HepG2 (cell line): ENCODE results near the gene HSCB. TPM values are rescaled to one million over a fixed set of nuclear protein-coding genes. Genes with fewer than 3 reads are reported as not detected.
A peak's percentile ranks its signal among the peaks of the same experiment; 100 is the strongest.

ENCODE experiments used
- ARNT ChIP-seq: fragments of 450-650 bp; IDR thresholded peaks from 2 replicates; pipeline ENCODE4 v1.6.1; 2017
- CREM ChIP-seq, 2 experiments: sonication (generic) in 1 of 2; formaldehyde crosslinking in 1 of 2; IDR thresholded peaks; 2 replicates each; pipeline versions ENCODE4 v1.4.0 to v1.6.1; 2016 to 2020; ENCODE audit warnings: antibody characterized with exemption in 1 of 2, mild to moderate bottlenecking in 1 of 2, missing genetic modification reagents in 1 of 2
- ELF4 ChIP-seq: sonication (generic); formaldehyde crosslinking; IDR thresholded peaks from 2 replicates; pipeline ENCODE4 v1.5.0; 2020; ENCODE audit warnings: missing genetic modification reagents, mild to moderate bottlenecking, moderate library complexity, borderline replicate concordance
- ETV5 ChIP-seq: IDR thresholded peaks from 2 replicates; pipeline ENCODE4 v1.6.1; 2018; ENCODE audit warnings: missing biosample characterization, missing genetic modification reagents, inconsistent platforms, borderline replicate concordance
- EZH2 ChIP-seq: conservative IDR thresholded peaks from 2 replicates; pipeline ENCODE4 v1.6.1; 2012; ENCODE audit warnings: mild to moderate bottlenecking, low read depth, low read length, moderate library complexity
- GABPA ChIP-seq, 2 experiments: IDR thresholded peaks; 2 replicates each; pipeline ENCODE4 v1.6.1; 2011 to 2016; ENCODE audit warnings: low read depth in 2 of 2, low read length in 1 of 2, missing biosample characterization in 1 of 2, missing genetic modification characterization in 1 of 2
- GFI1 ChIP-seq: sonication (generic); formaldehyde crosslinking; IDR thresholded peaks from 2 replicates; pipeline ENCODE4 v1.5.0; 2020; ENCODE audit warnings: missing genetic modification reagents, mild to moderate bottlenecking, borderline replicate concordance
- MATR3 ChIP-seq: sonication (generic); formaldehyde crosslinking; IDR thresholded peaks from 2 replicates; pipeline ENCODE4 v1.4.0; 2020; ENCODE audit warnings: missing genetic modification reagents
- MTF1 ChIP-seq: sonication (generic); formaldehyde crosslinking; IDR thresholded peaks from 2 replicates; pipeline ENCODE4 v1.5.0; 2020; ENCODE audit warnings: missing genetic modification reagents
- NONO ChIP-seq, 2 experiments: fragments of 450-650 bp in 1 of 2; sonication (generic) in 1 of 2; formaldehyde crosslinking in 1 of 2; IDR thresholded peaks in 1 of 2; conservative IDR thresholded peaks in 1 of 2; 2 replicates each; pipeline versions ENCODE4 v1.6.1 to v1.8.0; 2017 to 2022; ENCODE audit warnings: mild to moderate bottlenecking in 1 of 2, missing genetic modification reagents in 1 of 2, moderate library complexity in 1 of 2
- PRPF4 ChIP-seq: fragments of 200-400 bp; formaldehyde crosslinking; IDR thresholded peaks from 2 replicates; pipeline ENCODE4 v1.6.1; 2016; ENCODE audit warnings: low read length, low read depth; ENCODE audit not compliant: poor library complexity, severe bottlenecking
- RARG ChIP-seq: sonication (generic); formaldehyde crosslinking; IDR thresholded peaks from 2 replicates; pipeline ENCODE4 v1.4.0; 2020; ENCODE audit warnings: low read depth, mild to moderate bottlenecking, missing genetic modification reagents
- TOPORS ChIP-seq: sonication (generic); formaldehyde crosslinking; IDR thresholded peaks from 2 replicates; pipeline ENCODE4 v1.8.0; 2023; ENCODE audit warnings: mild to moderate bottlenecking, missing genetic modification reagents
- ZBTB1 ChIP-seq: sonication (generic); formaldehyde crosslinking; IDR thresholded peaks from 2 replicates; pipeline ENCODE4 v1.4.0; 2020; ENCODE audit warnings: missing genetic modification reagents, borderline replicate concordance
- ZMYM3 ChIP-seq: sonication (generic); formaldehyde crosslinking; IDR thresholded peaks from 2 replicates; pipeline ENCODE4 v1.5.1; 2020; ENCODE audit warnings: mild to moderate bottlenecking, missing genetic modification reagents
- ZNF296 ChIP-seq: sonication (generic); formaldehyde crosslinking; conservative IDR thresholded peaks from 2 replicates; pipeline ENCODE4 v1.5.0; 2020; ENCODE audit warnings: mild to moderate bottlenecking, missing genetic modification reagents
- ZNF615 ChIP-seq: sonication (generic); formaldehyde crosslinking; IDR thresholded peaks from 2 replicates; pipeline ENCODE4 v1.5.0; 2020; ENCODE audit warnings: mild to moderate bottlenecking, missing genetic modification reagents, borderline replicate concordance
- ZNF747 ChIP-seq: sonication (generic); formaldehyde crosslinking; IDR thresholded peaks from 2 replicates; pipeline ENCODE4 v1.8.1; 2023; ENCODE audit warnings: missing genetic modification reagents, mild to moderate bottlenecking, borderline replicate concordance
- ZNF766 ChIP-seq: sonication (generic); formaldehyde crosslinking; IDR thresholded peaks from 2 replicates; pipeline ENCODE4 v1.5.0; 2020; ENCODE audit warnings: missing genetic modification reagents, borderline replicate concordance
- ZNF777 ChIP-seq: sonication (generic); formaldehyde crosslinking; IDR thresholded peaks from 2 replicates; pipeline ENCODE4 v1.4.0; 2020; ENCODE audit warnings: missing genetic modification reagents
- ZSCAN29 ChIP-seq: sonication (generic); formaldehyde crosslinking; conservative IDR thresholded peaks from 2 replicates; pipeline ENCODE4 v1.4.0; 2020; ENCODE audit warnings: mild to moderate bottlenecking, missing genetic modification reagents
- polyA plus RNA-seq, 8 experiments: library from polyadenylated mRNA; depleted of rRNA in 3 of 8; stranded (reverse) in 7 of 8; unstranded in 1 of 8; fragments of >200 nt; fragmentation: Illumina TruSeq in 4 of 8; extraction: Trizol in 4 of 8; gene quantifications; 2 replicates each; pipeline versions ENCODE4 v1.2.1 to v1.2.3, GENCODE V29; 2011 to 2016; ENCODE audit warnings: low read depth in 4 of 8, missing spikeins in 1 of 8, mixed read lengths in 1 of 8; ENCODE audit not compliant: insufficient read depth in 1 of 8
- total RNA-seq, 5 experiments: library from RNA; depleted of rRNA; stranded (reverse); fragments of >200 nt; fragmentation: Illumina TruSeq; extraction: Trizol; gene quantifications; 2 replicates each; pipeline ENCODE4 v1.2.3, GENCODE V29; 2016; ENCODE audit warnings: low read depth in 1 of 5
- TF ChIP-seq, protein P1 (sequence below): sonication (generic); formaldehyde crosslinking; IDR thresholded peaks from 2 replicates; pipeline ENCODE4 v1.4.0; 2020; ENCODE audit warnings: missing genetic modification reagents
- TF ChIP-seq, protein P2 (sequence below): IDR thresholded peaks from 2 replicates; pipeline ENCODE4 v1.6.1; 2018; ENCODE audit warnings: missing genetic modification reagents, mild to moderate bottlenecking, missing compliant biosample characterization
- TF ChIP-seq, protein P3 (sequence below): sonication (generic); formaldehyde crosslinking; IDR thresholded peaks from 2 replicates; pipeline ENCODE4 v1.5.0; 2020; ENCODE audit warnings: missing genetic modification reagents

Gene HSCB
- total and polyA plus RNA-seq, 2 of the 13 experiments (the other 11 are each of a cell fraction or from before 2014, with no cell fraction given), result 15.4 to 20.9 TPM

DNA sequence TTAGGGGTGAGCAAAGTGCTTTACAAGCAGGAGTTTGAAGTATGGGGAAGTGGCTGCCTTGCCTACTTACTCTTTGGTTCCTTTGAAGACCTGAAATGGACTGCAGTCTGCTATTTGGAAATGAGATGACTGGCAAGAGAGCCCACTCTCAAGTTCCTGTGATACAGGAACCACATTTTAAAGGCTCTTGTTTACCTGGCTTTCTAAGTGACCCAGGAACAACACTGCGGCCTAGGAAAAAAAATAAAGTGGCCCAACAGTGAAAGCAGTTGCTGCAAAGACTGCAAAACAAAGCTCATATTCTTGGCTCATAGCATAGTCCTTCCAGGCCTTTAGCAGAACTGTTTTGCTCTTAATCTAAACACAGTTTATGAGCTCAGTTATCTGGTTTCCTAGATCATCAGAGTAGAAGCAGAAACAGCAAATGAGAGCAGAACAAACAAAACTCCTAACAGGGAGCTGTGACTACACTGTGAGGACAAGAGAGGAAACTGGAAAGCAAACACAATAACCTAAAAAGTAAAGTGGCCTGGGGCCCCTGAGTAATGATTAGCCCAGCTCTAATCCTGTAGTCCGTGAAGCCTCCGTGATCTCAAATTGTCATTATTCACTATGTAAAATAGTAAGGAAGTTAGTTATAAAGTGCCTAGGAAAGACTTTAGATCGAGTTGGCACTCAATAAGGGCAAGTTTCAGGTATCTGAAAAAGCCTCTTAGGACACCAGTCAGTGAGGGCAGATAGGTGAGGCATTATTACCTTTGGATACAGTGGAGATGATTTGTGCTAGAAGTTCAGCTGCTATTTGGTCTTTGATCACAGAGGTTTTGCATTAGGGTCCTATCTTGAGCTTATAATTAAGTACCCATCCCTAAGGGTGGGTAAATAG, 42.2 kb downstream of the HSCB start (continued):
- TF ChIP-seq NONO (IDR thresholded peaks at IDR 0.05) (no peak), NONO (CRISPR knock-in tag; conservative IDR thresholded peaks at IDR 0.05) (peak; percentile 56; the same call in 1 of the 2 replicates), ETV5 (no peak; the same call in 1 of the 2 replicates), MTF1 (CRISPR knock-in tag) (no peak), ZNF296 (CRISPR knock-in tag) (no peak), ZNF766 (CRISPR knock-in tag) (no peak; the same call in 1 of the 2 replicates), ZSCAN29 (CRISPR knock-in tag) (peak; percentile 92), PRPF4 (no peak), ZBTB1 (no peak), ZNF615 (no peak), ZMYM3 (CRISPR knock-in tag) (no peak; the same call in 1 of the 2 replicates), EZH2 (no peak), MATR3 (CRISPR knock-in tag) (no peak), TOPORS (CRISPR knock-in tag) (no peak), GABPA (IDR thresholded peaks at IDR 0.05; ENCODE audit: low read depth, low read length) (no peak), GABPA (CRISPR knock-in tag; IDR thresholded peaks at IDR 0.05; ENCODE audit: low read depth) (peak; percentile 33), GFI1 (CRISPR knock-in tag) (no peak), ARNT (no peak), RARG (CRISPR knock-in tag) (no peak), CREM (IDR thresholded peaks at IDR 0.05) (peak; percentile 86), CREM (CRISPR knock-in tag; IDR thresholded peaks at IDR 0.05) (no peak), ZNF747 (CRISPR knock-in tag) (0 out of 2 replicates have a peak, but pooled peaks have one; percentile 3), ELF4 (CRISPR knock-in tag) (peak; percentile 56; the same call in 1 of the 2 replicates), ZNF777 (CRISPR knock-in tag) (no peak)
- TF ChIP-seq, protein P1, sequence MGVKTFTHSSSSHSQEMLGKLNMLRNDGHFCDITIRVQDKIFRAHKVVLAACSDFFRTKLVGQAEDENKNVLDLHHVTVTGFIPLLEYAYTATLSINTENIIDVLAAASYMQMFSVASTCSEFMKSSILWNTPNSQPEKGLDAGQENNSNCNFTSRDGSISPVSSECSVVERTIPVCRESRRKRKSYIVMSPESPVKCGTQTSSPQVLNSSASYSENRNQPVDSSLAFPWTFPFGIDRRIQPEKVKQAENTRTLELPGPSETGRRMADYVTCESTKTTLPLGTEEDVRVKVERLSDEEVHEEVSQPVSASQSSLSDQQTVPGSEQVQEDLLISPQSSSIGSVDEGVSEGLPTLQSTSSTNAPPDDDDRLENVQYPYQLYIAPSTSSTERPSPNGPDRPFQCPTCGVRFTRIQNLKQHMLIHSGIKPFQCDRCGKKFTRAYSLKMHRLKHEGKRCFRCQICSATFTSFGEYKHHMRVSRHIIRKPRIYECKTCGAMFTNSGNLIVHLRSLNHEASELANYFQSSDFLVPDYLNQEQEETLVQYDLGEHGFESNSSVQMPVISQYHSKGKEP (CRISPR knock-in tag), result no peak
- TF ChIP-seq, protein P2, sequence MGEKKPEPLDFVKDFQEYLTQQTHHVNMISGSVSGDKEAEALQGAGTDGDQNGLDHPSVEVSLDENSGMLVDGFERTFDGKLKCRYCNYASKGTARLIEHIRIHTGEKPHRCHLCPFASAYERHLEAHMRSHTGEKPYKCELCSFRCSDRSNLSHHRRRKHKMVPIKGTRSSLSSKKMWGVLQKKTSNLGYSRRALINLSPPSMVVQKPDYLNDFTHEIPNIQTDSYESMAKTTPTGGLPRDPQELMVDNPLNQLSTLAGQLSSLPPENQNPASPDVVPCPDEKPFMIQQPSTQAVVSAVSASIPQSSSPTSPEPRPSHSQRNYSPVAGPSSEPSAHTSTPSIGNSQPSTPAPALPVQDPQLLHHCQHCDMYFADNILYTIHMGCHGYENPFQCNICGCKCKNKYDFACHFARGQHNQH (CRISPR knock-in tag), result peak; percentile 70
- TF ChIP-seq, protein P3, sequence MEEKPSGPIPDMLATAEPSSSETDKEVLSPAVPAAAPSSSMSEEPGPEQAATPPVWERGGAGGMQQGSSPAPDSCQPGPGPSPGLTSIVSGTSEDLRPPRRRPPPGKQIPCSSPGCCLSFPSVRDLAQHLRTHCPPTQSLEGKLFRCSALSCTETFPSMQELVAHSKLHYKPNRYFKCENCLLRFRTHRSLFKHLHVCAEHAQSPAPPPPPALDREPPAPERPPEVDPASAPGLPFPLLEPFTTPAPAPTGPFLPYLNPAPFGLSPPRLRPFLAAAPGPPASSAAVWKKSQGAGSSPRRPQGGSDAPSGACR, result no peak
